WTC11 (cell line): ENCODE measurements around the gene TNNT2. TPM values are rescaled to one million over a fixed set of nuclear protein-coding genes. Genes with fewer than 3 reads are reported as not detected.

Source experiments
- ATAC-seq: fragments of 200-7000 bp; cut with Tn5 transposase; 2 replicates; pipeline ENCODE4 v1.10.0; 2021; ENCODE audit warnings: mild to moderate bottlenecking, moderate library complexity
- CTCF ChIA-PET: fragments of 300-600 bp; sonication (Branson Sonifier 250); formaldehyde crosslinking; loops from one replicate; lab custom pipeline; 2021; ENCODE audit warnings: antibody characterized with exemption; lab: Charles Lee
- POLR2A ChIA-PET: fragments of 350-600 bp; sonication (Branson Sonifier 250); formaldehyde crosslinking; loops from one replicate; lab custom pipeline; 2021; ENCODE audit warnings: antibody characterized with exemption; lab: Charles Lee
- DNase-seq: peaks from one replicate; pipeline ENCODE4 v3.0.0; 2021; ENCODE audit warnings: low spot score
- H3K27ac Mint-ChIP-seq: 2 replicates; pipeline ENCODE4 v1.8.0; 2021; ENCODE audit warnings: mixed read lengths
- H3K27me3 Mint-ChIP-seq: 2 replicates; pipeline ENCODE4 v1.8.0; 2021; ENCODE audit warnings: low read depth, mild to moderate bottlenecking, moderate library complexity, mixed read lengths
- H3K36me3 Mint-ChIP-seq: 2 replicates; pipeline ENCODE4 v1.8.0; 2021; ENCODE audit warnings: mixed read lengths
- H3K4me1 Mint-ChIP-seq: 2 replicates; pipeline ENCODE4 v1.8.0; 2022; ENCODE audit warnings: mixed read lengths
- H3K4me3 Mint-ChIP-seq: 2 replicates; pipeline ENCODE4 v1.8.0; 2021; ENCODE audit warnings: mild to moderate bottlenecking, moderate library complexity, mixed read lengths
- H3K9me3 Mint-ChIP-seq: 2 replicates; pipeline ENCODE4 v1.8.0; 2021; ENCODE audit warnings: mixed read lengths
- ETV6 ChIP-seq: sonication (generic); formaldehyde crosslinking; IDR thresholded peaks from 2 replicates; pipeline ENCODE4 v1.8.1; 2022; ENCODE audit warnings: mild to moderate bottlenecking, missing genetic modification reagents
- FOXP4 ChIP-seq: sonication (generic); formaldehyde crosslinking; IDR thresholded peaks from 2 replicates; pipeline ENCODE4 v1.8.0; 2022; ENCODE audit warnings: mild to moderate bottlenecking, missing genetic modification reagents
- IRF1 ChIP-seq: sonication (generic); formaldehyde crosslinking; IDR thresholded peaks from 2 replicates; pipeline ENCODE4 v1.8.0; 2023; ENCODE audit warnings: missing genetic modification reagents
- NFE2L1 ChIP-seq: sonication (generic); formaldehyde crosslinking; IDR thresholded peaks from 2 replicates; pipeline ENCODE4 v1.8.1; 2023; ENCODE audit warnings: missing genetic modification reagents
- SMAD3 ChIP-seq: sonication (generic); formaldehyde crosslinking; IDR thresholded peaks from 2 replicates; pipeline ENCODE4 v1.8.0; 2022; ENCODE audit warnings: missing genetic modification reagents, mild to moderate bottlenecking, borderline replicate concordance
- TEAD1 ChIP-seq: sonication (generic); formaldehyde crosslinking; IDR thresholded peaks from 2 replicates; pipeline ENCODE4 v1.8.0; 2022; ENCODE audit warnings: mild to moderate bottlenecking, missing genetic modification reagents
- ZNF219 ChIP-seq: sonication (generic); formaldehyde crosslinking; IDR thresholded peaks from 2 replicates; pipeline ENCODE4 v1.8.0; 2023; ENCODE audit warnings: missing genetic modification reagents, mild to moderate bottlenecking, borderline replicate concordance
- ZNF281 ChIP-seq: sonication (generic); formaldehyde crosslinking; IDR thresholded peaks from 2 replicates; pipeline ENCODE4 v1.8.0; 2023; ENCODE audit warnings: mild to moderate bottlenecking, missing genetic modification reagents
- ZNF512 ChIP-seq: sonication (generic); formaldehyde crosslinking; IDR thresholded peaks from 2 replicates; pipeline ENCODE4 v1.8.1; 2022; ENCODE audit warnings: missing genetic modification reagents, borderline replicate concordance
- total RNA-seq: library from RNA; stranded (reverse); gene quantifications from 3 replicates; pipeline ENCODE4 v1.2.3, GENCODE V29; 2021
- TF ChIP-seq, protein P1 (sequence below): fragments of 250-450 bp; sonication (Bioruptor Pico); IDR thresholded peaks from 2 replicates; pipeline ENCODE4 v1.9.0; 2021; ENCODE audit warnings: mild to moderate bottlenecking
- TF ChIP-seq, protein P2 (sequence below): sonication (generic); formaldehyde crosslinking; IDR thresholded peaks from 2 replicates; pipeline ENCODE4 v1.8.0; 2022; ENCODE audit warnings: missing genetic modification reagents

TNNT2 gene
- total RNA-seq, 1 experiment from 2014 or later, result 6.1 TPM

DNA sequence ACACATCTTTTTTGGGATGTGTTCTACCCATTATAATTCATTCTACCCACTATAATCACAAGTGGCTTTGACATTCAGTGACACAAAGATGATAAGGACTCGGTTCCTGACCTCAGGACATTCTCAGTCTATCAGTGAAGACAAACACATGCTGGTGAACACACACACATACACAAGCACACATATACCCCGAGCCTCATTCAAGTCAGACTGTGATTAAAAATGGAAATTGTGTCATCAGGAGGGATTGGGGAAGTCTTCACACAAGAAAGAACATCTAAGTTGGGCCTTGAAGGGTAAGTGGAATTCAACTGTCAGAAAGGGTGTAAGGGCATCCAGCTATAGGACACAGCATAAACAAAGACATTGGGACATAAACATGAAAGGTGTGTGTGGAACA is 24.2 kb upstream of the TNNT2 start (continued):
- TF ChIP-seq, protein P1, sequence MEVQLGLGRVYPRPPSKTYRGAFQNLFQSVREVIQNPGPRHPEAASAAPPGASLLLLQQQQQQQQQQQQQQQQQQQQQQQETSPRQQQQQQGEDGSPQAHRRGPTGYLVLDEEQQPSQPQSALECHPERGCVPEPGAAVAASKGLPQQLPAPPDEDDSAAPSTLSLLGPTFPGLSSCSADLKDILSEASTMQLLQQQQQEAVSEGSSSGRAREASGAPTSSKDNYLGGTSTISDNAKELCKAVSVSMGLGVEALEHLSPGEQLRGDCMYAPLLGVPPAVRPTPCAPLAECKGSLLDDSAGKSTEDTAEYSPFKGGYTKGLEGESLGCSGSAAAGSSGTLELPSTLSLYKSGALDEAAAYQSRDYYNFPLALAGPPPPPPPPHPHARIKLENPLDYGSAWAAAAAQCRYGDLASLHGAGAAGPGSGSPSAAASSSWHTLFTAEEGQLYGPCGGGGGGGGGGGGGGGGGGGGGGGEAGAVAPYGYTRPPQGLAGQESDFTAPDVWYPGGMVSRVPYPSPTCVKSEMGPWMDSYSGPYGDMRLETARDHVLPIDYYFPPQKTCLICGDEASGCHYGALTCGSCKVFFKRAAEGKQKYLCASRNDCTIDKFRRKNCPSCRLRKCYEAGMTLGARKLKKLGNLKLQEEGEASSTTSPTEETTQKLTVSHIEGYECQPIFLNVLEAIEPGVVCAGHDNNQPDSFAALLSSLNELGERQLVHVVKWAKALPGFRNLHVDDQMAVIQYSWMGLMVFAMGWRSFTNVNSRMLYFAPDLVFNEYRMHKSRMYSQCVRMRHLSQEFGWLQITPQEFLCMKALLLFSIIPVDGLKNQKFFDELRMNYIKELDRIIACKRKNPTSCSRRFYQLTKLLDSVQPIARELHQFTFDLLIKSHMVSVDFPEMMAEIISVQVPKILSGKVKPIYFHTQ (CRISPR knock-in tag), result no peak

DNA sequence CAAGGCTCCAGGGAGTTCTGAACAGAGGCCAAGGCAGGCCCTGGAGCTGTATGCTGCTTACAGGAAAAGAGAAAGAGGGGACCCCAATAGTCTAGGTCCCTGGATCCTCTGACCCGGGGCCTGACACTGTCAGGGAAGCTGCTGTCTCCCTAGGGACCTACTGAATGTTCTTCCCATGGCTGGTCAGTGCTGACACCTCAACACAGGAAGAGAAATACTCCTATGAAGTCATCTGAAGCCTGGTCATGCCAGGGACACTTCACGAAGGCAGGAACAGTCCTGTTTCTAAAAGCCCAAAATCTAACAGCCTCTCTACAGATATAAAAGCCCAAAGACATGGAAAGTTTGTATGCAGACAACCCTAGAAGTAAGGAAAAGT is 23.4 kb upstream of the TNNT2 start:
- DNase-seq (no peak), ATAC-seq (no peak)
- CTCF ChIA-PET, result interaction anchor here (1.4 to 2.6 kb wide), 4 partner anchors 8 to 112 kb away, joined by 3 to 11 read pairs (median 9); no protein-coding TSS in a partner anchor
- Mint-ChIP-seq H3K9me3 (no peaks in the 10 kb centered on the region), H3K4me1 (peaks cover 20% of the 10 kb centered on the region), H3K27ac (no peak overlapping the region), H3K36me3 (no peaks in the 10 kb centered on the region), H3K27me3 (peaks cover 8% of the 10 kb centered on the region; the same call in 1 of the 2 replicates), H3K4me3 (no peak overlapping the region)
- POLR2A ChIA-PET, result interaction anchor here (1.5 kb wide), 1 partner anchor 15 kb away, joined by 5 read pairs; no protein-coding TSS in a partner anchor
- no peak for TF ChIP-seq NFE2L1 (CRISPR knock-in tag)
- TF ChIP-seq IRF1 (CRISPR knock-in tag), result no peak
- TF ChIP-seq, protein P2, sequence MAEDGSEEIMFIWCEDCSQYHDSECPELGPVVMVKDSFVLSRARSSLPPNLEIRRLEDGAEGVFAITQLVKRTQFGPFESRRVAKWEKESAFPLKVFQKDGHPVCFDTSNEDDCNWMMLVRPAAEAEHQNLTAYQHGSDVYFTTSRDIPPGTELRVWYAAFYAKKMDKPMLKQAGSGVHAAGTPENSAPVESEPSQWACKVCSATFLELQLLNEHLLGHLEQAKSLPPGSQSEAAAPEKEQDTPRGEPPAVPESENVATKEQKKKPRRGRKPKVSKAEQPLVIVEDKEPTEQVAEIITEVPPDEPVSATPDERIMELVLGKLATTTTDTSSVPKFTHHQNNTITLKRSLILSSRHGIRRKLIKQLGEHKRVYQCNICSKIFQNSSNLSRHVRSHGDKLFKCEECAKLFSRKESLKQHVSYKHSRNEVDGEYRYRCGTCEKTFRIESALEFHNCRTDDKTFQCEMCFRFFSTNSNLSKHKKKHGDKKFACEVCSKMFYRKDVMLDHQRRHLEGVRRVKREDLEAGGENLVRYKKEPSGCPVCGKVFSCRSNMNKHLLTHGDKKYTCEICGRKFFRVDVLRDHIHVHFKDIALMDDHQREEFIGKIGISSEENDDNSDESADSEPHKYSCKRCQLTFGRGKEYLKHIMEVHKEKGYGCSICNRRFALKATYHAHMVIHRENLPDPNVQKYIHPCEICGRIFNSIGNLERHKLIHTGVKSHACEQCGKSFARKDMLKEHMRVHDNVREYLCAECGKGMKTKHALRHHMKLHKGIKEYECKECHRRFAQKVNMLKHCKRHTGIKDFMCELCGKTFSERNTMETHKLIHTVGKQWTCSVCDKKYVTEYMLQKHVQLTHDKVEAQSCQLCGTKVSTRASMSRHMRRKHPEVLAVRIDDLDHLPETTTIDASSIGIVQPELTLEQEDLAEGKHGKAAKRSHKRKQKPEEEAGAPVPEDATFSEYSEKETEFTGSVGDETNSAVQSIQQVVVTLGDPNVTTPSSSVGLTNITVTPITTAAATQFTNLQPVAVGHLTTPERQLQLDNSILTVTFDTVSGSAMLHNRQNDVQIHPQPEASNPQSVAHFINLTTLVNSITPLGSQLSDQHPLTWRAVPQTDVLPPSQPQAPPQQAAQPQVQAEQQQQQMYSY (CRISPR knock-in tag), result no peak
- no peak for TF ChIP-seq ZNF281
- no peak for TF ChIP-seq ETV6 (CRISPR knock-in tag)
- no peak for TF ChIP-seq ZNF512 (CRISPR knock-in tag)
- no peak for TF ChIP-seq ZNF219 (CRISPR knock-in tag)

DNA sequence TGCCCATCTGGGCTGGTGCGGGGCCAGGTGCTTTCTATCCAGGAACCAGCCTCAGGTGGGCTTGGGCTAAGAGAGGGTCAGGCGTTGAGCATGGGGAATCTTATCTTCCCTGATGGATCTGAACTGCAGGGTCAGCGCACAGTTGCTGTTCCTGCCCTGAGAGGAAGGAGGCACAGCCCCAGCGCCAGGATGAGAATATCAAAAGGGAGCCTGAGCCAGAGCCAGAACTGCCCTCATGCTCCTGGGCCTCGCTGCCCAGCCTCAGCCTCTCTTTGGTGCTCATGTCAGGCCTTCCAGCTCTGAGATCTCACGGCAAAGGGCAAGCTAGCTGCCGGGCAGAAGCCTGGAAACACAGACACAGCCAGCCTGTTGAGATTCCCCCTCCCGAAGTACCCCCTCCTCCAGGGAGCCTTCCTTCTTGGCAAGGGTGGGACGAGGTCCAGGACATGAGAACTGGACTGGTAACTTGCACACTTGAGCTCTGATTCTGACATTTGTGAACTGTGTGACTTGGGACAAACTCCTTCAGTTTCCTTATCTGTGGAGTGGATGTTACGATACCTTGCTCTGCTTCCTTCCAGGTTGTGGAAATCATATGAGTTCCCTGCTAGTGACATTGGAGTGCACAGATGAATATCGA is 22.9 kb upstream of the TNNT2 start:
- POLR2A ChIA-PET, result interaction anchor here (0.5 to 1.5 kb wide), 2 partner anchors 15 to 234 kb away, joined by 3 to 5 read pairs; no protein-coding TSS in a partner anchor
- Mint-ChIP-seq H3K4me3 (peak overlapping the region; percentile 60), H3K4me1 (peaks cover 20% of the 10 kb centered on the region)
- TF ChIP-seq FOXP4 (CRISPR knock-in tag) (no peak), TEAD1 (CRISPR knock-in tag) (no peak), SMAD3 (CRISPR knock-in tag) (no peak)
- TF ChIP-seq, protein P1 (CRISPR knock-in tag), result no peak

More for the DNA sequence above, 22.9 kb upstream of the TNNT2 start:
- CTCF ChIA-PET, result interaction anchor here (0.6 to 2.6 kb wide), 8 partner anchors 9 to 333 kb away, joined by 3 to 11 read pairs (median 4); no protein-coding TSS in a partner anchor
- no peaks in the 10 kb centered on the region for H3K36me3 Mint-ChIP-seq
- DNase-seq, result no peak
- peaks cover 8% of the 10 kb centered on the region; the same call in 1 of the 2 replicates for H3K27me3 Mint-ChIP-seq
- H3K27ac Mint-ChIP-seq, result no peak overlapping the region
- no peaks in the 10 kb centered on the region for H3K9me3 Mint-ChIP-seq
- peak; percentile 21; the same call in 1 of the 2 replicates for ATAC-seq
